Panc1 (cell line): ENCODE results near the gene PPP2R3A.

Experiments used
- CTCF ChIP-seq: fragments of 450-650 bp; IDR thresholded peaks from 2 replicates; pipeline ENCODE4 v1.5.1; 2017; ENCODE audit warnings: mild to moderate bottlenecking
- POLR2AphosphoS5 ChIP-seq: IDR thresholded peaks from 2 replicates; pipeline ENCODE4 v1.6.1; 2012; ENCODE audit warnings: mild to moderate bottlenecking, low read depth, low read length, moderate library complexity

GRCh38 chr3:135966271-135966961, 888 bp downstream of the PPP2R3A start:
- no peak for TF ChIP-seq POLR2AphosphoS5
- TF ChIP-seq CTCF, result no peak
